Keratinocyte (primary cell): ENCODE measurements around the gene CACNA1H.

Source experiments
- CTCF ChIP-seq, 3 experiments: IDR thresholded peaks in 1 of 3; conservative IDR thresholded peaks in 1 of 3; optimal IDR thresholded peaks in 1 of 3; 2 replicates in 2 of 3; 3 replicates in 1 of 3; pipeline versions ENCODE3 to v1.5.1; 2011; ENCODE audit warnings: low read length in 3 of 3, mild to moderate bottlenecking in 3 of 3, moderate library complexity in 2 of 3, control low read depth in 1 of 3, inconsistent platforms in 1 of 3; ENCODE audit not compliant: insufficient read depth in 2 of 3; ENCODE audit errors: extremely low read depth in 1 of 3
- EZH2 ChIP-seq: IDR thresholded peaks from one replicate; pipeline ENCODE4 v1.6.1; 2012; ENCODE audit warnings: inconsistent platforms, mild to moderate bottlenecking, low read length, moderate library complexity

GRCh38 chr16:1119129-1119528, 33.8 kb upstream of the CACNA1H start:
- no peak for TF ChIP-seq CTCF (optimal IDR thresholded peaks at IDR 0.05 in 1 of 3, IDR thresholded peaks at IDR 0.05 in 1 of 3, conservative IDR thresholded peaks at IDR 0.05 in 1 of 3; ENCODE audit: extremely low read depth in 1 of 3, insufficient read depth in 2 of 3, low read length in 3 of 3)
- TF ChIP-seq EZH2 = no peak
